Muscle layer of colon (tissue), 2 donors: ENCODE data around the gene TRIM64C.
"Not testable (repeated sequence)": the region's sequence is repeated elsewhere in the genome, so short reads cannot be mapped to it uniquely, and the experiment has no call there.

ENCODE experiments used
- H3K27ac ChIP-seq: one replicate; pipeline ENCODE4 v1.7.0; 2013; ENCODE audit warnings: low read depth, mild to moderate bottlenecking, low read length, moderate library complexity
- H3K27me3 ChIP-seq, 2 donors: one replicate each; pipeline ENCODE4 v1.7.0; 2013; ENCODE audit warnings: low read length in 2 of 2, mild to moderate bottlenecking in 2 of 2; ENCODE audit not compliant: insufficient read depth in 2 of 2, control insufficient read depth in 1 of 2
- H3K36me3 ChIP-seq: one replicate; pipeline ENCODE4 v1.7.0; 2013; ENCODE audit warnings: mild to moderate bottlenecking, low read length; ENCODE audit not compliant: insufficient read depth
- H3K4me1 ChIP-seq: one replicate; pipeline ENCODE4 v1.7.0; 2013; ENCODE audit warnings: mild to moderate bottlenecking, low read length; ENCODE audit not compliant: insufficient read depth
- H3K4me3 ChIP-seq, 2 donors: one replicate each; pipeline ENCODE4 v1.7.0; 2013; ENCODE audit warnings: low read length in 2 of 2, low read depth in 1 of 2, mild to moderate bottlenecking in 1 of 2, moderate library complexity in 1 of 2
- H3K9ac ChIP-seq: one replicate; pipeline ENCODE4 v1.7.0; 2013; ENCODE audit warnings: low read length
- H3K9me3 ChIP-seq: one replicate; pipeline ENCODE4 v1.7.0; 2013; ENCODE audit warnings: mild to moderate bottlenecking, low read length
- donor health status: abdominal sarcoma.
- donor health status: Adenocarcinoma of cecum.

Gene TRIM64C, protein sequence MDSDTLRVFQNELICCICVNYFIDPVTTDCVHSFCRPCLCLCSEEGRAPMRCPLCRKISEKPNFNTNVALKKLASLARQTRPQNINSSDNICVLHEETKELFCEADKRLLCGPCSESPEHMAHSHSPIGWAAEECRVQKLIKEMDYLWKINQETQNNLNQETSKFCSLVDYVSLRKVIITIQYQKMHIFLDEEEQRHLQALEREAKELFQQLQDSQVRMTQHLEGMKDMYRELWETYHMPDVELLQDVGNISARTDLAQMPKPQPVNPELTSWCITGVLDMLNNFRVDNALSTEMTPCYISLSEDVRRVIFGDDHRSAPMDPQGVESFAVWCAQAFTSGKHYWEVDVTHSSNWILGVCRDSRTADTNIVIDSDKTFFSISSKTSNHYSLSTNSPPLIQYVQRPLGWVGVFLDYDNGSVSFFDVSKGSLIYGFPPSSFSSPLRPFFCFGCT

GRCh38 chr11:49059012-49059411 lies at the start of gene TRIM64C:
TRIM64C (minus strand) TSS chr11:49059112; CDS start chr11:49059112, 0 bp downstream.
- not testable (repeated sequence) for H3K4me3 ChIP-seq, H3K4me1 ChIP-seq, H3K27ac ChIP-seq, H3K27me3 ChIP-seq, H3K9ac ChIP-seq, H3K9me3 ChIP-seq, H3K36me3 ChIP-seq

DNA sequence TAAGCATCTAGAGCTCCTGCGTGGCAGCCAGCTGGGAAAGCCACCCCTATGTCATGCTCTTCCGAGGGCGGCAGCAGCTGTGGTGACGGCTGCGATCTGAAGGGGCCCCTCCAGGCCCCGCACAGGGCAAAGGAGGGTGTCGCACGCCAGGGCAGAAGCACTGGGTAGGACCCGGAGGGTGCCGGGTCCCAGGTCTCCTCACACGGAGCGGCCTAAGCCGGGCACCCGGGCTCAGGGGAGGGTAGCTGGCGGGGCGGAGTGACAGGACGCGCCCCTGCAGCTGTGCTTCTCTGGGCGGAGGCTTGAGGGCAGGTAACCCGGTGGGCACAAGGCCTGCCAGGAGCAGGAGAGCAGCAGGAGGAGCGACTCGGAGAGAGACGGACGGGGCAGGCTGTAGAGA lies 43.4 kb upstream of the TRIM64C start:
- not testable (repeated sequence) for H3K27me3 ChIP-seq, H3K27ac ChIP-seq, H3K9me3 ChIP-seq, H3K36me3 ChIP-seq, H3K4me3 ChIP-seq, H3K9ac ChIP-seq, H3K4me1 ChIP-seq

- H3K27me3 ChIP-seq, H3K9me3 ChIP-seq, H3K4me1 ChIP-seq, H3K36me3 ChIP-seq, H3K4me3 ChIP-seq, H3K9ac ChIP-seq, H3K27ac ChIP-seq: not testable (repeated sequence)
These were observed 11.0 kb upstream of the TRIM64C start for GRCh38 chr11:49069897-49070296.

DNA sequence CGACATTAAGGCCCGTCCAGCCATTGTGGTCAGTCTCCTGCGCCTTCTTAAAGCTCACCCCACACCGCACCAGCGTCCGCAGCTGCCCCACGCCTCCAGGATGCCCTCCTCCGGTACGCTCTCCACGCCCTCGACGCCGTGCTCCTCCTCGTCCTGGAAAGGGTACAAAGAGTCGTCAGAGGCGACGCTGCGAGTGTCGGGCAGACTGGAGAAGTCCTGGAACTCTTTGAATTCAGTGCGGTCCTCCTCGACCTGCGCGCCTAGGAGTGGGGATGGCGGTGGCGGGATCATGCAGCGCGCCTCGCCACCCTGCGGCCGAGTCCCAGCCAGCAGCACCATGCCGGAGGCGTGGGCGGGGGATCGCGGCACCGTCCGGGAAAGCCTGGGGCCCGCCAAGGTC lies 9.1 kb downstream of the TRIM64C start:
- H3K27me3 ChIP-seq, H3K27ac ChIP-seq, H3K4me3 ChIP-seq, H3K4me1 ChIP-seq, H3K36me3 ChIP-seq, H3K9me3 ChIP-seq, H3K9ac ChIP-seq: not testable (repeated sequence)

GRCh38 chr11:49048229-49048628 lies 10.7 kb downstream of the TRIM64C start:
- not testable (repeated sequence) for H3K9me3 ChIP-seq, H3K9ac ChIP-seq, H3K4me1 ChIP-seq, H3K27ac ChIP-seq, H3K27me3 ChIP-seq, H3K36me3 ChIP-seq, H3K4me3 ChIP-seq

- H3K9me3 ChIP-seq, H3K4me3 ChIP-seq, H3K9ac ChIP-seq, H3K27ac ChIP-seq, H3K4me1 ChIP-seq, H3K36me3 ChIP-seq, H3K27me3 ChIP-seq: not testable (repeated sequence)
These were observed 30.4 kb downstream of the TRIM64C start, which contains the start of gene TRIM49B for GRCh38 chr11:49028523-49028922. TRIM49B (plus strand) TSS chr11:49028823; CDS start chr11:49031600, 2,777 bp downstream.
